Measurements from ENCODE around the gene TENM4.
A peak's percentile ranks its signal among the peaks of the same experiment; 100 is the strongest.

The TENM4 gene

DNA sequence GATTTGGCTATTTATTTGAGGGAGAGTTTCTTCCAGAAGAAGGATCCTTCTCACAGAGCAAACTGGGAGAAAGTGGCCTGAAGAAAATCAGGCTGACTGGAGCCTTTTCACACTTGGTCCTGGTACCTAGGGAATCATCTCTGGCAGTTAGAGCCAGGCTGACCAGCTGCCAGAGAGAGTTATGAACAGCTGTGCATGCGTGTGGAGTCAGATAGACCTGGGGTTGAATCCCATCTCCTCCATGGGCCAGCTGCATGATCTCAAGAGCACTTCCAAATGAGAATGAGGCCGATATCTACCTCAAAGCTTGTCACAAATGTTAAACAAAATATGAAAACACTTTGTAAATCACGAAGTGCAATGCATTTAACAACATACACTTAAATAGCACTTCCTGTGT lies 390.0 kb downstream of the TENM4 start:
- no peak for DNase-seq
- H3K36me3 Mint-ChIP-seq (ENCODE audit: low read depth): peaks cover 4% of the 10 kb centered on the region
- TF ChIP-seq, protein P1, sequence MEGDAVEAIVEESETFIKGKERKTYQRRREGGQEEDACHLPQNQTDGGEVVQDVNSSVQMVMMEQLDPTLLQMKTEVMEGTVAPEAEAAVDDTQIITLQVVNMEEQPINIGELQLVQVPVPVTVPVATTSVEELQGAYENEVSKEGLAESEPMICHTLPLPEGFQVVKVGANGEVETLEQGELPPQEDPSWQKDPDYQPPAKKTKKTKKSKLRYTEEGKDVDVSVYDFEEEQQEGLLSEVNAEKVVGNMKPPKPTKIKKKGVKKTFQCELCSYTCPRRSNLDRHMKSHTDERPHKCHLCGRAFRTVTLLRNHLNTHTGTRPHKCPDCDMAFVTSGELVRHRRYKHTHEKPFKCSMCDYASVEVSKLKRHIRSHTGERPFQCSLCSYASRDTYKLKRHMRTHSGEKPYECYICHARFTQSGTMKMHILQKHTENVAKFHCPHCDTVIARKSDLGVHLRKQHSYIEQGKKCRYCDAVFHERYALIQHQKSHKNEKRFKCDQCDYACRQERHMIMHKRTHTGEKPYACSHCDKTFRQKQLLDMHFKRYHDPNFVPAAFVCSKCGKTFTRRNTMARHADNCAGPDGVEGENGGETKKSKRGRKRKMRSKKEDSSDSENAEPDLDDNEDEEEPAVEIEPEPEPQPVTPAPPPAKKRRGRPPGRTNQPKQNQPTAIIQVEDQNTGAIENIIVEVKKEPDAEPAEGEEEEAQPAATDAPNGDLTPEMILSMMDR (IDR thresholded peaks at IDR 0.05): no peak
- no peaks in the 10 kb centered on the region for H3K9me3 Mint-ChIP-seq
- no peak overlapping the region for H3K27ac Mint-ChIP-seq
- H3K4me3 Mint-ChIP-seq: no peak overlapping the region
- no peaks in the 10 kb centered on the region for H3K27me3 Mint-ChIP-seq (ENCODE audit: low read depth, poor library complexity)
- peaks cover 84% of the 10 kb centered on the region for H3K4me1 Mint-ChIP-seq

DNA sequence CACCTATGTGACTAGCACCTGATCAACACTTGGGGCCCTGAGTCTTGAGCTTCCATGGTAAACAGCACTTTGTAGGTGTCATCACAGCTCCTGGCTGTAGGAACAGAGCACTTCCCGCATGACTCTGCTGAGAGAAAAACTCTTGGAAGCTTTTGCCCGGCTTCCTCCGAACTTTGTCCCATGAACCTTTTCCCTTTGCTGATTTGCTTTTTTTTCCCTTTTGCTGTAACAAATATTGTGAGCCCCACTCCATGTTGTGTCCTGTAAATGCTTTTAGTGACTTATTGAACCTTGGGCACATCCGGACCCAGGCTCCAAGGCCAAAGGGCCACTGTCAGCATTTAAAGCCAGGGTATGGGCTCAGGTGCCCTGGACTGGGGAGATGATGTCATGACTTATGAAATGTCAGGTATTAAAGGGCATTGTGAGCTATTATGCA lies 391.1 kb downstream of the TENM4 start:
- TF ChIP-seq, protein P1 (IDR thresholded peaks at IDR 0.05): no peak
- H3K36me3 Mint-ChIP-seq (ENCODE audit: low read depth): no peaks in the 10 kb centered on the region
- H3K4me3 Mint-ChIP-seq: no peak overlapping the region
- no peaks in the 10 kb centered on the region for H3K27me3 Mint-ChIP-seq (ENCODE audit: low read depth, poor library complexity)
- peak overlapping the region; percentile 64 for H3K27ac Mint-ChIP-seq
- no peaks in the 10 kb centered on the region for H3K9me3 Mint-ChIP-seq
- H3K4me1 Mint-ChIP-seq: peaks cover 90% of the 10 kb centered on the region
- DNase-seq: no peak

DNA sequence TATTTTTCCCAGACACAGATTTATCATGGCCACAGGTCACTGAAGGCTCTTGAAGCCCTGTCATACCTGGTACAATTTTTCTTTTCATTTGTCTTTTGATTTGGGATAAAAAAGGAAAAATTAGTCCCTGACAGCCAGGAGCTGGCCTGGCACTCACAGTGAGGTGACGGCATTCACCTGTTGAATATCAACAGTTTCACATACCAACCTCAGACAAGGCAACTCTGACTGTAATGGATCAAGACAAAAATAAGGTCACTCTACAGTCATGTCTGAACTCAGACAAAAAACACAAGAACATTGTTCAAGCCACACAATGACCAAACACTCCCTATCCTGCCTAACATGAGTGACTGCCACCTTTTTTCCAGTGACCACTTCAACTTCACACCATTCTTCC lies 392.9 kb downstream of the TENM4 start:
- Mint-ChIP-seq H3K27me3 (ENCODE audit: low read depth, poor library complexity) (no peaks in the 10 kb centered on the region), H3K4me3 (no peak overlapping the region), H3K36me3 (ENCODE audit: low read depth) (peaks cover 3% of the 10 kb centered on the region), H3K27ac (peak overlapping the region; percentile 24), H3K9me3 (no peaks in the 10 kb centered on the region), H3K4me1 (peaks cover 92% of the 10 kb centered on the region)
- no peak for DNase-seq
- TF ChIP-seq, protein P1 (IDR thresholded peaks at IDR 0.05): no peak

DNA sequence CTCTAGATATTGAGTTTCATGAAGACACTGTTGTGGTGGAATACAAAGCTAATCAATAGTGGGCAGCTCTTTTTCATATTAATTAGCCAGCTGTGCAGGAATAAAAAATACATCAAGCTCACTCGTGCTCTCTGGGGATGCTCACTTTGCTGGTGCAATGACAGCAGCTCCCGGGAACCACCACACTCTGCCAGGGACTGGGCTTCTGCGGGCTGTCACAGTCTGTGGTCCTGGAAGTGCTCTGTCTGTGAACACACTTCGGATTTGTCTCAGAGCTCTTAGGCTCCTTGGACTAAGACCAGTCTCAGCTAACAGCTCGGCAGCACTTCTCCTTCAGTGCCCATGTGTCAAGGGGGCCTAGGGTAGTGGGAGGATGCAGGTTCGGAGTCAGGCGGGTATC lies 393.5 kb downstream of the TENM4 start:
- peak overlapping the region; percentile 54 for H3K27ac Mint-ChIP-seq
- DNase-seq: no peak
- H3K9me3 Mint-ChIP-seq: peaks cover 6% of the 10 kb centered on the region
- no peak overlapping the region for H3K4me3 Mint-ChIP-seq
- no peaks in the 10 kb centered on the region for H3K27me3 Mint-ChIP-seq (ENCODE audit: low read depth, poor library complexity)
- TF ChIP-seq, protein P1 (IDR thresholded peaks at IDR 0.05): no peak
- H3K4me1 Mint-ChIP-seq: peaks cover 88% of the 10 kb centered on the region
- peaks cover 9% of the 10 kb centered on the region for H3K36me3 Mint-ChIP-seq (ENCODE audit: low read depth)

DNA sequence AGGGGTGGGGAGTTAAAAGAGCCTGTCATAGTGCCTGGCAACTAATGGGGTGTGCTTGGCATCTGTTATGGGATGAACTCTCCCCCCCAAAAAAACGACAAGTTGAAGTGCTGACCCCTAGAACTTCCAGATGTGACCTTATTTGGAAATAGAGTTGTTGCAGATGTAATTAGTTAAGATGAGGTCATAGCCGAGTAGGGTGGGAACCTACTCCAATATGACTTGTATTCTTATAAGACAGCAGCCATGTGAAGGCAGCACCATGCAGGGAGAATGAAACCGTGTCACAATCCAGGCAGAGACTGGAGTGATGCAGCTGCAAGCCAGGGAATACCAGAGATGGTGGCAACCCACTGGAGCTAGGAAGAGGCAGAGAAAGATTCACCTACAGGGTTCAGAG lies 394.5 kb downstream of the TENM4 start:
- DNase-seq: no peak
- H3K4me1 Mint-ChIP-seq: peaks cover 81% of the 10 kb centered on the region
- peaks cover 12% of the 10 kb centered on the region for H3K36me3 Mint-ChIP-seq (ENCODE audit: low read depth)
- H3K27me3 Mint-ChIP-seq (ENCODE audit: low read depth, poor library complexity): no peaks in the 10 kb centered on the region
- H3K9me3 Mint-ChIP-seq: peaks cover 7% of the 10 kb centered on the region
- H3K27ac Mint-ChIP-seq: peak overlapping the region; percentile 83
- TF ChIP-seq, protein P1 (IDR thresholded peaks at IDR 0.05): no peak
- no peak overlapping the region for H3K4me3 Mint-ChIP-seq

DNA sequence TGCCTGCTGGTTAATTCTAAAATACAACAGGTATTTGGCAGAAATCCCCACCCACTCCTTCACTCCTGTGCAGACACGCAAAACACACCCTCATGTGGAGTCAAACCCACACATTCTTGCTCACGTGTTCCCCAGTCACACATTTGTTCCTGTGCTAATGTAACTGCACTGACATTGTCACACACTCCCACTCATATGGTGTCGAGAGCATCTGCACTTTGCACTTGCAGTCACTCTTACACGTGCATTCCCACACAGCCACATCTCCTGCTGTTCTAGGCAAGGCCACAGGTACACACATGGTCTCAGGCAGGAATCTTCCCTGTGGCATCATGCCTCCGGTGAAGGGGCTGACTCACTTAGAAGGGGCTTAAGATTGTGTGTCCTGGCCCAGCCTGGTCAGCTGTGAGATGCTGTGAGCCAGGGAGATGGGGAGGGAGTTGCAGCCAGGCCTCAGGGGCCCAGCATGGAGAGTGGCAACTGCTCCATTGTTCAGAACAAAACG lies 395.0 kb downstream of the TENM4 start:
- DNase-seq: no peak
- TF ChIP-seq, protein P1 (IDR thresholded peaks at IDR 0.05): no peak
- H3K4me1 Mint-ChIP-seq: peaks cover 77% of the 10 kb centered on the region
- H3K27ac Mint-ChIP-seq: peak overlapping the region; percentile 94
- H3K9me3 Mint-ChIP-seq: peaks cover 7% of the 10 kb centered on the region
- no peak overlapping the region for H3K4me3 Mint-ChIP-seq
- H3K27me3 Mint-ChIP-seq (ENCODE audit: low read depth, poor library complexity): no peaks in the 10 kb centered on the region
- H3K36me3 Mint-ChIP-seq (ENCODE audit: low read depth): peaks cover 12% of the 10 kb centered on the region

Measured in nephron progenitor cell (in vitro differentiated cells).